Body of pancreas (tissue), 4 donors: ENCODE results near the gene KLHL1. TPM values are rescaled to one million over a fixed set of nuclear protein-coding genes. Genes with fewer than 3 reads are reported as not detected.

Experiments used
- ATAC-seq: fragments of 150-250 bp; one replicate; pipeline ENCODE4 v1.9.1; 2016
- DNase-seq, 4 donors: peaks; one replicate each; pipeline ENCODE4 v3.0.0-alpha.2; 2019
- H3K27ac ChIP-seq, 4 donors: fragments of 200-600 bp; sonication (generic); 1 replicate in 3 of 4; 2 replicates in 1 of 4; pipeline versions ENCODE4 v1.5.1 to v1.6.1; 2016 to 2019; ENCODE audit warnings: mild to moderate bottlenecking in 1 of 4, mixed read lengths in 1 of 4, moderate library complexity in 1 of 4
- H3K27me3 ChIP-seq, 2 donors: fragments of 200-600 bp; sonication (generic); one replicate each; pipeline ENCODE4 v1.6.0; 2016; ENCODE audit warnings: mild to moderate bottlenecking in 1 of 2
- H3K36me3 ChIP-seq, 2 donors: fragments of 200-600 bp; sonication (generic); replicated peaks in 1 of 2; 2 replicates each; pipeline ENCODE4 v1.5.1; 2016; ENCODE audit warnings: low read depth in 2 of 2; ENCODE audit not compliant: insufficient read depth in 1 of 2
- H3K4me1 ChIP-seq: fragments of 200-600 bp; sonication (generic); one replicate; pipeline ENCODE4 v1.6.0; 2016
- H3K4me3 ChIP-seq, 2 donors: fragments of 200-600 bp; sonication (generic); 1 replicate in 1 of 2; 2 replicates in 1 of 2; pipeline ENCODE4 v1.5.1; 2016 to 2019
- H3K9me3 ChIP-seq, 3 donors: fragments of 200-600 bp; sonication (generic); 1 replicate in 2 of 3; 2 replicates in 1 of 3; pipeline ENCODE4 v1.5.1; 2016
- CTCF ChIP-seq, 7 experiments: fragments of 450-650 bp in 4 of 7; fragments of 200-600 bp in 3 of 7; sonication (generic) in 3 of 7; IDR thresholded peaks; one replicate each; pipeline ENCODE4 v1.5.1; 2016 to 2019; ENCODE audit warnings: antibody characterized with exemption in 7 of 7
- POLR2A ChIP-seq, 3 donors: fragments of 450-650 bp; IDR thresholded peaks; one replicate each; pipeline ENCODE4 v1.6.1; 2016; ENCODE audit warnings: antibody characterized with exemption in 3 of 3, mild to moderate bottlenecking in 2 of 3
- WGBS, 2 donors: methylation state at CpG; one replicate each; pipeline ENCODE4 v1.1.5; 2017; 5-methylcytosine and 5-hydroxymethylcytosine counted together
- intact Hi-C: fragments of 100-400 bp; cut with DNase I; formaldehyde crosslinking; loops from one replicate; pipeline ENCODE4 v1.15.1; 2023
- total RNA-seq, 2 donors: library from RNA; depleted of rRNA; stranded (reverse); fragments of >200 nt; gene quantifications; one replicate each; pipeline ENCODE4 v1.1.0, GENCODE V29; 2016

KLHL1 gene
- total RNA-seq, 2 donors from 2014 or later, result 0.26 TPM; not detected in 1

GRCh38 chr13:69720278-69720983 lies 387.8 kb downstream of the KLHL1 start:
- Histone ChIP-seq H3K27me3 (no peaks in the 10 kb centered on the region), H3K9me3 (no peaks in the 10 kb centered on the region), H3K36me3 (no peaks in the 10 kb centered on the region), H3K4me1 (no peaks in the 10 kb centered on the region), H3K27ac (no peak overlapping the region), H3K4me3 (no peak overlapping the region)
- ATAC-seq (no peak), DNase-seq (no peak)
- intact Hi-C loops, result no loop called here
- no peak for TF ChIP-seq CTCF (IDR thresholded peaks at IDR 0.05)
- no peak for TF ChIP-seq POLR2A (IDR thresholded peaks at IDR 0.05)

- Histone ChIP-seq H3K9me3 (no peaks in the 10 kb centered on the region), H3K27ac (no peak overlapping the region), H3K4me3 (no peak overlapping the region), H3K36me3 (no peaks in the 10 kb centered on the region), H3K4me1 (no peaks in the 10 kb centered on the region), H3K27me3 (no peaks in the 10 kb centered on the region)
- DNase-seq (no peak), ATAC-seq (no peak)
- no peak for TF ChIP-seq POLR2A (IDR thresholded peaks at IDR 0.05)
- no peak for TF ChIP-seq CTCF (IDR thresholded peaks at IDR 0.05)
- intact Hi-C loops, result no loop called here
Measured at GRCh38 chr13:69706807-69707206, 401.4 kb downstream of the KLHL1 start.

GRCh38 chr13:69704311-69704710 lies 403.9 kb downstream of the KLHL1 start:
- no peaks in the 10 kb centered on the region for H3K36me3 ChIP-seq
- DNase-seq, result no peak
- 73 to 79% methylated on average over 1 of the region's 1 CpG for WGBS, 2 donors

GRCh38 chr13:69690999-69691398 lies 417.3 kb downstream of the KLHL1 start:
- Histone ChIP-seq H3K27me3 (no peaks in the 10 kb centered on the region), H3K9me3 (peaks cover 0 to 6% (median 0%) of the 10 kb centered on the region in 3 donors), H3K4me1 (no peaks in the 10 kb centered on the region), H3K27ac (no peak overlapping the region), H3K36me3 (no peaks in the 10 kb centered on the region), H3K4me3 (no peak overlapping the region)
- ATAC-seq (no peak), DNase-seq (no peak)
- TF ChIP-seq CTCF (IDR thresholded peaks at IDR 0.05) (no peak), POLR2A (IDR thresholded peaks at IDR 0.05) (no peak)
- 82 to 93% methylated on average over 3 of the region's 3 CpGs for WGBS, 2 donors
- intact Hi-C loops, result no loop called here

More at GRCh38 chr13:69704311-69704710, 403.9 kb downstream of the KLHL1 start:
- Histone ChIP-seq H3K9me3 (no peaks in the 10 kb centered on the region), H3K4me1 (no peaks in the 10 kb centered on the region), H3K4me3 (no peak overlapping the region), H3K27me3 (no peaks in the 10 kb centered on the region), H3K27ac (no peak overlapping the region)
- TF ChIP-seq CTCF (IDR thresholded peaks at IDR 0.05), result no peak
- TF ChIP-seq POLR2A (IDR thresholded peaks at IDR 0.05), result no peak
- ATAC-seq, result no peak
- intact Hi-C loops, result no loop called here
